K562 (cell line): ENCODE data around the gene LASP1. TPM values are rescaled to one million over a fixed set of nuclear protein-coding genes. Genes with fewer than 3 reads are reported as not detected.

Source experiments
- CEBPG ChIP-seq, 3 experiments: fragments of 200-800 bp in 1 of 3; sonication (Bioruptor generic) in 1 of 3; sonication (generic) in 1 of 3; formaldehyde crosslinking in 1 of 3; IDR thresholded peaks in 2 of 3; conservative IDR thresholded peaks in 1 of 3; 2 replicates each; pipeline versions ENCODE4 v1.6.1 to v1.8.0; 2016 to 2022; ENCODE audit warnings: missing compliant biosample characterization in 2 of 3, missing genetic modification characterization in 2 of 3, mild to moderate bottlenecking in 1 of 3, missing genetic modification reagents in 1 of 3
- CREB3L1 ChIP-seq: fragments of 450-650 bp; IDR thresholded peaks from 2 replicates; pipeline ENCODE4 v1.6.1; 2014; ENCODE audit warnings: low read depth, mild to moderate bottlenecking, moderate library complexity, borderline replicate concordance
- ETV5 ChIP-seq: sonication (generic); formaldehyde crosslinking; IDR thresholded peaks from 2 replicates; pipeline ENCODE4 v1.4.0; 2020; ENCODE audit warnings: low read depth, mild to moderate bottlenecking, missing genetic modification reagents
- EWSR1 ChIP-seq: fragments of 450-650 bp; IDR thresholded peaks from 2 replicates; pipeline ENCODE4 v1.6.1; 2018; ENCODE audit warnings: borderline replicate concordance, mild to moderate bottlenecking, low read depth, moderate library complexity; ENCODE audit not compliant: partially characterized antibody
- KDM1A ChIP-seq, 2 experiments: fragments of 450-650 bp; IDR thresholded peaks; 2 replicates each; pipeline ENCODE4 v1.6.1; 2016; ENCODE audit warnings: mild to moderate bottlenecking in 2 of 2
- MTA1 ChIP-seq: fragments of 450-650 bp; IDR thresholded peaks from 2 replicates; pipeline ENCODE4 v1.6.1; 2017; ENCODE audit warnings: borderline replicate concordance
- SRSF7 ChIP-seq: fragments of 200-400 bp; formaldehyde crosslinking; optimal IDR thresholded peaks from 2 replicates; pipeline ENCODE3; 2017; ENCODE audit warnings: mild to moderate bottlenecking, low read depth, low read length
- YY1 ChIP-seq, 3 experiments: IDR thresholded peaks; 2 replicates each; pipeline ENCODE4 v1.6.1; 2011; ENCODE audit warnings: low read length in 2 of 3, mild to moderate bottlenecking in 2 of 3, moderate library complexity in 2 of 3, borderline replicate concordance in 1 of 3, control low read depth in 1 of 3, low read depth in 1 of 3; ENCODE audit not compliant: insufficient read depth in 3 of 3, insufficient replicate concordance in 2 of 3, control insufficient read depth in 1 of 3, insufficient read length in 1 of 3; ENCODE audit errors: extremely low read depth in 1 of 3
- ZBTB40 ChIP-seq, 2 experiments: fragments of 450-650 bp in 1 of 2; sonication (generic) in 1 of 2; formaldehyde crosslinking in 1 of 2; IDR thresholded peaks; 2 replicates each; pipeline versions ENCODE4 v1.7.1 to v1.9.0; 2016 to 2022; ENCODE audit warnings: inconsistent platforms in 1 of 2, mild to moderate bottlenecking in 1 of 2, missing genetic modification reagents in 1 of 2
- ZHX1 ChIP-seq: fragments of 150-350 bp; conservative IDR thresholded peaks from 2 replicates; pipeline ENCODE4 v1.6.1; 2014; ENCODE audit warnings: low read length
- ZNF830 ChIP-seq: fragments of 250-450 bp; sonication (Bioruptor Pico); IDR thresholded peaks from 2 replicates; pipeline ENCODE4 v1.5.0; 2021; ENCODE audit warnings: mild to moderate bottlenecking
- polyA plus RNA-seq, 8 experiments: library from polyadenylated mRNA; depleted of rRNA in 4 of 8; stranded (reverse) in 5 of 8; unstranded in 3 of 8; fragments of >200 nt; fragmentation: Nextera tagmentation in 2 of 8; fragmentation: Illumina TruSeq in 1 of 8; extraction: Ambion mirVana in 2 of 8; extraction: Trizol in 1 of 8; gene quantifications; 2 replicates each; pipeline versions ENCODE4 v1.2.1 to v1.2.3, GENCODE V29; 2011 to 2014; ENCODE audit warnings: inconsistent platforms in 1 of 8, missing spikeins in 1 of 8
- total RNA-seq, 7 experiments: library from RNA; depleted of rRNA in 6 of 7; stranded (reverse); fragments of >200 nt in 6 of 7; fragmentation: Illumina TruSeq in 2 of 7; extraction: Trizol in 2 of 7; gene quantifications; 2 replicates each; pipeline versions ENCODE4 v1.2.1 to v1.2.3, GENCODE V29; 2011 to 2021; ENCODE audit warnings: low replicate concordance in 1 of 7

The LASP1 gene
- total and polyA plus RNA-seq, 9 of the 15 experiments (the other 6 are each of a cell fraction or from before 2014, with no cell fraction given): 23.0 to 125 (median 55.3) TPM

GRCh38 chr17:38900978-38901656 is 31.3 kb downstream of the LASP1 start (continued):
- no peak for TF ChIP-seq ZBTB40 (IDR thresholded peaks at IDR 0.05)
- no peak for TF ChIP-seq ZBTB40 (CRISPR knock-in tag; IDR thresholded peaks at IDR 0.05)
- TF ChIP-seq CREB3L1: no peak
- no peak for TF ChIP-seq EWSR1
- TF ChIP-seq MTA1: 0 out of 2 replicates have a peak, but pooled peaks have one; percentile 41
- TF ChIP-seq SRSF7: no peak
- TF ChIP-seq KDM1A (IDR thresholded peaks at IDR 0.05): peak; percentile 7 to 80; a peak in 3 of 4 replicates
- TF ChIP-seq ZNF830: no peak
- TF ChIP-seq ETV5: no peak
- no peak for TF ChIP-seq ZHX1
- no peak for TF ChIP-seq YY1 (IDR thresholded peaks at IDR 0.05; ENCODE audit: borderline replicate concordance in 1 of 3, control insufficient read depth in 1 of 3, extremely low read depth in 1 of 3, insufficient read depth in 3 of 3, insufficient read length in 1 of 3, insufficient replicate concordance in 2 of 3, low read depth in 1 of 3, low read length in 2 of 3)
- peak; percentile 84 for TF ChIP-seq CEBPG (CRISPR knock-in tag; IDR thresholded peaks at IDR 0.05)
- TF ChIP-seq CEBPG (tag; conservative IDR thresholded peaks at IDR 0.05 in 1 of 2, IDR thresholded peaks at IDR 0.05 in 1 of 2): peak; percentile 95
